Right atrium auricular region (tissue), 2 donors: ENCODE measurements around the gene EML5. TPM values are rescaled to one million over a fixed set of nuclear protein-coding genes. Genes with fewer than 3 reads are reported as not detected.

Source experiments
- DNase-seq: peaks from one replicate; pipeline ENCODE4 v3.0.0-alpha.2; 2019; ENCODE audit warnings: low spot score
- H3K27ac ChIP-seq, 2 donors: fragments of 200-600 bp; sonication (generic); 1 replicate in 1 of 2; 2 replicates in 1 of 2; pipeline ENCODE4 v1.5.1; 2016 to 2019
- H3K27me3 ChIP-seq, 2 donors: fragments of 200-600 bp; sonication (generic); one replicate each; pipeline versions ENCODE4 v1.5.1 to v1.6.0; 2017 to 2019
- H3K36me3 ChIP-seq: fragments of 200-600 bp; sonication (generic); one replicate; pipeline ENCODE4 v1.5.1; 2016
- H3K4me1 ChIP-seq, 2 donors: fragments of 200-600 bp; sonication (generic); one replicate each; pipeline versions ENCODE4 v1.5.1 to v1.6.0; 2017 to 2019
- H3K4me3 ChIP-seq, 2 donors: fragments of 200-600 bp; sonication (generic); 1 replicate in 1 of 2; 2 replicates in 1 of 2; pipeline ENCODE4 v1.5.1; 2017 to 2019; ENCODE audit warnings: mild to moderate bottlenecking in 1 of 2, moderate library complexity in 1 of 2
- H3K9me3 ChIP-seq, 2 donors: fragments of 200-600 bp; sonication (generic); one replicate each; pipeline ENCODE4 v1.5.1; 2019
- CTCF ChIP-seq, 2 donors: fragments of 200-600 bp; sonication (generic); IDR thresholded peaks; one replicate each; pipeline ENCODE4 v1.5.1; 2019; ENCODE audit warnings: antibody characterized with exemption in 2 of 2
- total RNA-seq, 2 donors: library from RNA; depleted of rRNA; stranded (reverse); fragments of >200 nt; gene quantifications; one replicate each; pipeline ENCODE4 v1.1.0, GENCODE V29; 2016

Gene EML5
- total RNA-seq, 2 donors from 2014 or later = 0.11 to 0.75 TPM

DNA sequence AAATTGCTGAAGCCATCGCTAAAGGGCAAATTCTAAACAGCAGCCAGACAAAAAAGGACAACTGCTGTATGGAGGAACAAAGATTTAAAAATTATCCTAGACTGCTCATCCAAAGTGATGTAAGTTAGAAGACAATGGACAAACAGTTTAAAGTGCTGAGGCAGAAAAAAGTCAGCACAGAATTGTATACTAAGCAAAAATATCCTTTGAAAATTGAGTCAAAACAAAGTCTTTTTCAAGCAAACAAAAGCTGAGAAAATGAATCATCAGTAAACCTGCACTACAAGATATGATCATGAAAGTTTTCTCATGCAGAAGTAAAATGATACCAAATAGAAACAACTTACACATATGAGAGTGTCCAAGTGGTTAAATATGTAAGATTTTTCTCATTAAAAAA, 43.6 kb downstream of the EML5 start:
- Histone ChIP-seq H3K4me1 (no peaks in the 10 kb centered on the region), H3K27me3 (no peaks in the 10 kb centered on the region), H3K36me3 (no peaks in the 10 kb centered on the region), H3K27ac (no peak overlapping the region), H3K9me3 (no peaks in the 10 kb centered on the region), H3K4me3 (no peak overlapping the region)
- TF ChIP-seq CTCF (IDR thresholded peaks at IDR 0.05) = no peak
- no peak for DNase-seq

- DNase-seq = no peak
- Histone ChIP-seq H3K27ac (no peak overlapping the region), H3K4me3 (no peak overlapping the region), H3K4me1 (no peaks in the 10 kb centered on the region), H3K9me3 (no peaks in the 10 kb centered on the region), H3K27me3 (no peaks in the 10 kb centered on the region), H3K36me3 (no peaks in the 10 kb centered on the region)
- no peak for TF ChIP-seq CTCF (IDR thresholded peaks at IDR 0.05)
These were observed 44.5 kb downstream of the EML5 start for GRCh38 chr14:88748288-88748687.

GRCh38 chr14:88746052-88746451, 46.7 kb downstream of the EML5 start:
- Histone ChIP-seq H3K36me3 (no peaks in the 10 kb centered on the region), H3K4me1 (no peaks in the 10 kb centered on the region), H3K4me3 (no peak overlapping the region), H3K9me3 (no peaks in the 10 kb centered on the region), H3K27me3 (no peaks in the 10 kb centered on the region), H3K27ac (no peak overlapping the region)
- TF ChIP-seq CTCF (IDR thresholded peaks at IDR 0.05) = no peak
- DNase-seq = no peak

GRCh38 chr14:88737245-88737644, 55.5 kb downstream of the EML5 start:
- H3K9me3 ChIP-seq = no peaks in the 10 kb centered on the region
- H3K4me3 ChIP-seq = no peak overlapping the region
- no peaks in the 10 kb centered on the region for H3K36me3 ChIP-seq
- no peaks in the 10 kb centered on the region for H3K4me1 ChIP-seq
- TF ChIP-seq CTCF (IDR thresholded peaks at IDR 0.05) = no peak
- DNase-seq = no peak
- H3K27me3 ChIP-seq = no peaks in the 10 kb centered on the region
- H3K27ac ChIP-seq = no peak overlapping the region

- H3K9me3 ChIP-seq = no peaks in the 10 kb centered on the region
- H3K27ac ChIP-seq = no peak overlapping the region
- H3K36me3 ChIP-seq = no peaks in the 10 kb centered on the region
- H3K4me3 ChIP-seq = no peak overlapping the region
- DNase-seq = no peak
- H3K27me3 ChIP-seq = no peaks in the 10 kb centered on the region
- H3K4me1 ChIP-seq = no peaks in the 10 kb centered on the region
- TF ChIP-seq CTCF (IDR thresholded peaks at IDR 0.05) = no peak
These were observed 59.6 kb downstream of the EML5 start for GRCh38 chr14:88733121-88733520.

DNA sequence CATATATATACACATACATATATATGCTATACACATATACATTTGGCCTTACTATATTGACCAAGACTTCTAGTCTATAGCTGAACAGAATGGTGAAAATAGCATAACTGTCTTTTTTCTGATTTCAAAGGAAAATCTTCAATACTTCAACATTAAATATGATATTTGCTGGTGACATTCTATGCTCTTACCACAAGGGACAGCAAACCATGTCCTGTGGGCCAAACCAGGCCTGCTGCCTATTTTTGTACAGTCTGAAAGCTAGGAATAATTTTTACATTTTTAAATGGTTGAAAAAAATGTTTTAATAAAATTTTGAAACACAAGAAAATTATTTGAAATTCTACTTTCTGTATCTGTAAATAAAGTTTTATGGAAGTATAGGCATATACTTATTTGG, 63.6 kb downstream of the EML5 start:
- Histone ChIP-seq H3K9me3 (no peaks in the 10 kb centered on the region), H3K27ac (no peak overlapping the region), H3K4me3 (no peak overlapping the region), H3K27me3 (no peaks in the 10 kb centered on the region), H3K4me1 (no peaks in the 10 kb centered on the region), H3K36me3 (no peaks in the 10 kb centered on the region)
- TF ChIP-seq CTCF (IDR thresholded peaks at IDR 0.05) = no peak
- DNase-seq = no peak
